CD4-positive, CD25-positive, alpha-beta regulatory T cell (primary cell): Measurements from ENCODE around the gene NAV3. TPM values are rescaled to one million over a fixed set of nuclear protein-coding genes. Genes with fewer than 3 reads are reported as not detected.

ENCODE experiments used
- ATAC-seq, 2 donors: fragments of 150-1000 bp; cut with Tn5 transposase; one replicate each; pipeline ENCODE4 v1.10.0; 2021; ENCODE audit warnings: low read depth in 2 of 2, moderate number of reproducible peaks in 2 of 2, moderate library complexity in 1 of 2
- DNase-seq, 3 donors: peaks; one replicate each; pipeline versions ENCODE4 v3.0.0 to v3.0.0-alpha.2; 2012 to 2022; ENCODE audit warnings: mixed read lengths in 1 of 3
- H3K27ac ChIP-seq: one replicate; pipeline ENCODE4 v1.7.0; 2013; ENCODE audit warnings: mild to moderate bottlenecking, low read length; ENCODE audit not compliant: insufficient read depth, poor library complexity, severe bottlenecking
- H3K27me3 ChIP-seq: one replicate; pipeline ENCODE4 v1.7.0; 2013; ENCODE audit warnings: low read length; ENCODE audit not compliant: control insufficient read depth, insufficient read depth
- H3K36me3 ChIP-seq: one replicate; pipeline ENCODE4 v1.7.0; 2013; ENCODE audit warnings: mild to moderate bottlenecking, low read length, moderate library complexity; ENCODE audit not compliant: control insufficient read depth, insufficient read depth
- H3K4me1 ChIP-seq: 2 replicates; pipeline ENCODE4 v1.7.0; 2013; ENCODE audit warnings: mild to moderate bottlenecking, low read length; ENCODE audit not compliant: insufficient read depth, control insufficient read depth, poor library complexity, severe bottlenecking
- H3K4me3 ChIP-seq: one replicate; pipeline ENCODE4 v1.7.0; 2013; ENCODE audit warnings: low read depth, mild to moderate bottlenecking, low read length, moderate library complexity
- H3K9me3 ChIP-seq, 2 experiments: 1 replicate in 1 of 2; 2 replicates in 1 of 2; pipeline ENCODE4 v1.7.0; 2013; ENCODE audit warnings: low read length in 2 of 2, mild to moderate bottlenecking in 1 of 2, moderate library complexity in 1 of 2; ENCODE audit not compliant: control insufficient read depth in 2 of 2
- H3K27ac Mint-ChIP-seq, 3 donors: one replicate each; pipeline ENCODE4 v1.8.0; 2020 to 2022; ENCODE audit warnings: mild to moderate bottlenecking in 3 of 3, mixed read lengths in 3 of 3, moderate library complexity in 2 of 3
- H3K27me3 Mint-ChIP-seq: one replicate; pipeline ENCODE4 v1.8.0; 2022; ENCODE audit warnings: mild to moderate bottlenecking, mixed read lengths
- H3K36me3 Mint-ChIP-seq: one replicate; pipeline ENCODE4 v1.8.0; 2020; ENCODE audit warnings: mixed read lengths
- H3K4me1 Mint-ChIP-seq, 4 donors: one replicate each; pipeline ENCODE4 v1.8.0; 2020 to 2022; ENCODE audit warnings: mixed read lengths in 4 of 4, mild to moderate bottlenecking in 1 of 4
- H3K4me3 Mint-ChIP-seq, 4 donors: one replicate each; pipeline ENCODE4 v1.8.0; 2020 to 2022; ENCODE audit warnings: mild to moderate bottlenecking in 4 of 4, mixed read lengths in 4 of 4, moderate library complexity in 3 of 4
- H3K9me3 Mint-ChIP-seq, 7 donors: one replicate each; pipeline ENCODE4 v1.8.0; 2020 to 2022; ENCODE audit warnings: mixed read lengths in 7 of 7, mild to moderate bottlenecking in 3 of 7, moderate library complexity in 2 of 7
- polyA plus RNA-seq, 4 donors: library from polyadenylated mRNA; unstranded; fragments of 300-500 nt; fragmentation: Illumina TruSeq; gene quantifications; one replicate each; pipeline ENCODE4 v1.2.3, GENCODE V29; 2021
- total RNA-seq: library from RNA; stranded (reverse); gene quantifications from one replicate; pipeline ENCODE4 v1.2.3, GENCODE V29; 2022

Gene NAV3, protein sequence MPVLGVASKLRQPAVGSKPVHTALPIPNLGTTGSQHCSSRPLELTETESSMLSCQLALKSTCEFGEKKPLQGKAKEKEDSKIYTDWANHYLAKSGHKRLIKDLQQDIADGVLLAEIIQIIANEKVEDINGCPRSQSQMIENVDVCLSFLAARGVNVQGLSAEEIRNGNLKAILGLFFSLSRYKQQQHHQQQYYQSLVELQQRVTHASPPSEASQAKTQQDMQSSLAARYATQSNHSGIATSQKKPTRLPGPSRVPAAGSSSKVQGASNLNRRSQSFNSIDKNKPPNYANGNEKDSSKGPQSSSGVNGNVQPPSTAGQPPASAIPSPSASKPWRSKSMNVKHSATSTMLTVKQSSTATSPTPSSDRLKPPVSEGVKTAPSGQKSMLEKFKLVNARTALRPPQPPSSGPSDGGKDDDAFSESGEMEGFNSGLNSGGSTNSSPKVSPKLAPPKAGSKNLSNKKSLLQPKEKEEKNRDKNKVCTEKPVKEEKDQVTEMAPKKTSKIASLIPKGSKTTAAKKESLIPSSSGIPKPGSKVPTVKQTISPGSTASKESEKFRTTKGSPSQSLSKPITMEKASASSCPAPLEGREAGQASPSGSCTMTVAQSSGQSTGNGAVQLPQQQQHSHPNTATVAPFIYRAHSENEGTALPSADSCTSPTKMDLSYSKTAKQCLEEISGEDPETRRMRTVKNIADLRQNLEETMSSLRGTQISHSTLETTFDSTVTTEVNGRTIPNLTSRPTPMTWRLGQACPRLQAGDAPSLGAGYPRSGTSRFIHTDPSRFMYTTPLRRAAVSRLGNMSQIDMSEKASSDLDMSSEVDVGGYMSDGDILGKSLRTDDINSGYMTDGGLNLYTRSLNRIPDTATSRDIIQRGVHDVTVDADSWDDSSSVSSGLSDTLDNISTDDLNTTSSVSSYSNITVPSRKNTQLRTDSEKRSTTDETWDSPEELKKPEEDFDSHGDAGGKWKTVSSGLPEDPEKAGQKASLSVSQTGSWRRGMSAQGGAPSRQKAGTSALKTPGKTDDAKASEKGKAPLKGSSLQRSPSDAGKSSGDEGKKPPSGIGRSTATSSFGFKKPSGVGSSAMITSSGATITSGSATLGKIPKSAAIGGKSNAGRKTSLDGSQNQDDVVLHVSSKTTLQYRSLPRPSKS (N-terminal part only)
- total RNA-seq, result not detected
- polyA plus RNA-seq, result not detected

DNA sequence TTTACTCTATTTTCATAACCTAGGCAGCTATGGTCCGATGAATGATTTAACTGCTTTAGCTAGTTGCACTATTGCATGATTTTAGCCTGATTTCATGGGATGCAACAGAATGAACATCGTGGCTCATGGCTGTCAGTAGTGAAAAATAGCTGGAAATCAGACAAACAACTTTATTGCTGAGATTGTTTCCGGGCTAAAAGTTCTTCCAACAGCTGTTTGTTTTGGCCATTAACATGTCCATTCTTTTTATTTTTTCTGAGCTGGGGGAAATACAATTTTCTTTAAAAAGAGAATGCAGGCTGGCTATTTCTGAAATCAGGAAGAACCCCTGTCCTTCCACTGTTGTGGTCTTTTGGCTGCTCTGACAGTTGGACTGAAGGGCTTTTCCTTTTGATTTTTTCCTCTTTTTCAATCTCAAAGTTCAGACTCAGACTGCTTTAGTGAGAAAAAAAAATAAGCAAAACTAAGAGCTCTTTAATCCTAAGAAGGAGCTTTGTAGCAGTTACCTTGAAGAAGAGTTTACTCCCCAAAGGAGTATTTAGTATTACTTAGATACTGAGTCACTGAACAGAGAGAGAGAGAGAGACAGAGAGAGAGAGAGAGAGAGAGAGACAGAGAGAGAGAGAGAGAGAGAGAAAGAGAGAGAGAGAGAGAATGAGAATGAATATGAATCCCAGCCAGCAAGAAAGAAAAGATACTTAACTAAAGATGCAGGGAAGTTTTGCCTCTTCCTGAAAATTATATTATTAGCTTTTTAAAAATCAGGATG lies at the start of gene NAV3:
Gene NAV3, plus strand, starts transcription at position 312 of the 769 bp plus-strand sequence. CDS start 568 bp downstream, outside the sequence.
- ATAC-seq (no peak), DNase-seq (no peak)
- Mint-ChIP-seq H3K4me3 (no peak within 1 kb of the TSS), H3K4me1 (no peaks in the 10 kb centered on the region), H3K27ac (peak within 1 kb of the TSS in 1 of 3 donors; percentile 10), H3K27me3 (no peaks in the 10 kb centered on the region), H3K36me3 (no peaks in the 10 kb centered on the region), H3K9me3 (peaks cover 1 to 10% (median 4%) of the 10 kb centered on the region in 7 donors)
- H3K36me3 ChIP-seq, result no peaks in the 10 kb centered on the region
- no peak within 1 kb of the TSS for H3K27ac ChIP-seq
- no peak within 1 kb of the TSS for H3K4me3 ChIP-seq
- H3K27me3 ChIP-seq, result no peaks in the 10 kb centered on the region
- H3K9me3 ChIP-seq, result no peaks in the 10 kb centered on the region
- H3K4me1 ChIP-seq, result no peaks in the 10 kb centered on the region

DNA sequence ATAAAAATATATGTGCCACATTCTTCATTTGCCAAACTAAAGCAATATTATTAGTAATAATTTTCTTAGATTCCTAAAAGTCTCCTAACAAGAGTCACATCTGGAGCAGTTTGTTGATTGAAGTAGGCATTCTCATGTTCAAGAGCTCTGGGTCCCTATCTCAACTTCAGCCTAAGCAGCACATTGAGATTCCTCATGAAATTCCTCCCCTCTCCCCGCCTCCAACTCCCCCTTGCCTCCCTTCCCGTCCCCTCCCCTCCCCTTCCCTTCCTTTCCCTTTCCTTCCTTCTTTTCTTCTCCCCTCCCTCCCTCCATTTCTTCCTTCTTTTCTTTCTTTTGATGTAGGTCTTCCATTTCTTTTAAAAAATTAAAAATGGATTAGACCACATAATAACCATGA lies 48.7 kb upstream of the NAV3 start:
- Histone ChIP-seq H3K4me1 (no peaks in the 10 kb centered on the region), H3K4me3 (no peak overlapping the region), H3K27ac (no peak overlapping the region), H3K36me3 (no peaks in the 10 kb centered on the region), H3K9me3 (no peaks in the 10 kb centered on the region), H3K27me3 (no peaks in the 10 kb centered on the region)
- Mint-ChIP-seq H3K4me1 (no peaks in the 10 kb centered on the region), H3K27me3 (no peaks in the 10 kb centered on the region), H3K4me3 (no peak overlapping the region), H3K9me3 (peaks cover 0 to 15% (median 4%) of the 10 kb centered on the region in 7 donors), H3K36me3 (no peaks in the 10 kb centered on the region), H3K27ac (no peak overlapping the region)
- ATAC-seq (no peak), DNase-seq (no peak)

- H3K9me3 ChIP-seq, result no peaks in the 10 kb centered on the region
- DNase-seq (no peak), ATAC-seq (no peak)
- no peaks in the 10 kb centered on the region for H3K4me1 ChIP-seq
- Mint-ChIP-seq H3K4me3 (no peak overlapping the region), H3K4me1 (no peaks in the 10 kb centered on the region), H3K36me3 (no peaks in the 10 kb centered on the region), H3K27me3 (no peaks in the 10 kb centered on the region), H3K9me3 (peaks cover 0 to 15% (median 0%) of the 10 kb centered on the region in 7 donors), H3K27ac (no peak overlapping the region)
- no peak overlapping the region for H3K27ac ChIP-seq
- H3K36me3 ChIP-seq, result no peaks in the 10 kb centered on the region
- no peaks in the 10 kb centered on the region for H3K27me3 ChIP-seq
- no peak overlapping the region for H3K4me3 ChIP-seq
Measured at GRCh38 chr12:77782766-77783165, 47.9 kb upstream of the NAV3 start.

DNA sequence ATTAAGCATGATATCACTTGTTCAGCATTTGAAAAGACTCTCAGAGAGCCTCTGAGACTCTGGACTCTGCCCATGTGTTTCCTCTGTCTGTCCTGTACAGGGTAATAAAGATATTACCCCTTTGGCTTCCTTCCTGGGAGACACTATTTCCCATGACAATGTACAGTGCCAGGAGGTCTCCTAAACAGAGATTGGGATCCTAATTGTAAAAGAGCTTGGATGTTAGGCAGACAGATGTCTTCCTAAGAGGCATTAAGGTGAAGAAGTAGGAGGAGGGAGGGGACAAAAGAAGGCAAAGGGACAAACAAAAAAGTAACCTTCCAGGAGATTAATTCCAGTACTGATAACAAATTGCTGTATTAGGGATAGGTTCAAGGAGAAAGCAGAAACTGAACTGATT lies 45.5 kb upstream of the NAV3 start:
- no peak for ATAC-seq
- Mint-ChIP-seq H3K36me3 (no peaks in the 10 kb centered on the region), H3K27ac (no peak overlapping the region), H3K27me3 (no peaks in the 10 kb centered on the region), H3K4me3 (no peak overlapping the region), H3K4me1 (no peaks in the 10 kb centered on the region), H3K9me3 (peaks cover 3 to 22% (median 5%) of the 10 kb centered on the region in 7 donors)
- Histone ChIP-seq H3K27me3 (no peaks in the 10 kb centered on the region), H3K27ac (no peak overlapping the region), H3K9me3 (no peaks in the 10 kb centered on the region), H3K4me3 (no peak overlapping the region), H3K4me1 (no peaks in the 10 kb centered on the region), H3K36me3 (no peaks in the 10 kb centered on the region)
- no peak for DNase-seq

- H3K27me3 Mint-ChIP-seq, result no peaks in the 10 kb centered on the region
- Histone ChIP-seq H3K4me3 (no peak overlapping the region), H3K9me3 (no peaks in the 10 kb centered on the region), H3K36me3 (no peaks in the 10 kb centered on the region), H3K27ac (no peak overlapping the region), H3K27me3 (no peaks in the 10 kb centered on the region), H3K4me1 (no peaks in the 10 kb centered on the region)
- no peaks in the 10 kb centered on the region for H3K4me1 Mint-ChIP-seq
- no peak overlapping the region for H3K4me3 Mint-ChIP-seq
- H3K9me3 Mint-ChIP-seq, result peaks cover 3 to 20% (median 7%) of the 10 kb centered on the region in 7 donors
- no peaks in the 10 kb centered on the region for H3K36me3 Mint-ChIP-seq
- ATAC-seq (no peak), DNase-seq (no peak)
- H3K27ac Mint-ChIP-seq, result no peak overlapping the region
Measured at GRCh38 chr12:77786675-77787074, 44.0 kb upstream of the NAV3 start.

DNA sequence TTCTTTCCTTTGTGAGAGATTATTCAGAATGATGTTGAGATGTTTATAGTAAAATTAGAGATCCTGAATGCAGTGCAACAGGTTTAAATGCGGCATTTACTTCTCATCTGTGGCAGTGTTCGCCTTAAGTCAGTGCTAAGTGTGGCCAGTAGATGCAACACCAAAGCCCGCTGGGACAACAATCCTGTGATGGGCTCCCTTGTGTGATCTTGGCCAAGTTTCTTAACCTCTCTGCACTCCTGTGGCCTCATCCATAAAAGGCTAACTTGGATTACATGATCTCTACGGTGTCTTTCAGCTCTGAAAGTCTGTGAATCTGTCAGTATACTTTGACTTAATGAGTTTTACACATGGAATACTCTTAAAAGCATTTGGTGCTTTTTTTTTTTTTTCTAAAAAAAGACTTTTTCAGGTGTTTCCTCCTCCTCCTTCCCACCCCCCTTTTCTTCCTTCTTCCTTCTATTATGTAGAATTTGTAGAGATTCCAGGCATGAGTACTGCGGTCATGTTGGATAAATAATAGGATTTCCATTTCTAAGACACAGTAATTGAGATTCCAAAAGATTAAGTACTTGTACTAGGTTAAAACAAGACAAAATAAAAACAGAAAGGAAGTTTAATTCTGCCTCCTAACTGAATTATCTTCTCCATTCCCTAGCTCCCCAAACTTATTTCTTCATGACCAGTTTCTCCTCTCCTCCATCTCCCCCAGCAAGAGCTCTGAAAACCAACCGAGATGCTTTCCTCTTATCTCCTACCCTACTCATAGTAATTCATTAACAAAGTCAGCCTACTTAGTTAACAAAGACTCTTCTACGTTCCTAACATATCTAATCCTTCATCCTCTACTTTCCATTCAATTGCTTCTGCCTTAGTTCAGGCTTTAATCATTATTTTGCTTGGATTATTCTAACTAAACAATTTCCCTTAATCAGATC lies 42.2 kb upstream of the NAV3 start:
- Histone ChIP-seq H3K36me3 (no peaks in the 10 kb centered on the region), H3K4me1 (no peaks in the 10 kb centered on the region), H3K27me3 (no peaks in the 10 kb centered on the region), H3K27ac (no peak overlapping the region), H3K9me3 (no peaks in the 10 kb centered on the region), H3K4me3 (no peak overlapping the region)
- DNase-seq, result no peak
- H3K9me3 Mint-ChIP-seq, result peaks cover 4 to 19% (median 8%) of the 10 kb centered on the region in 7 donors
- ATAC-seq, result no peak
- H3K27ac Mint-ChIP-seq, result no peak overlapping the region
- no peaks in the 10 kb centered on the region for H3K27me3 Mint-ChIP-seq
- H3K36me3 Mint-ChIP-seq, result no peaks in the 10 kb centered on the region
- H3K4me1 Mint-ChIP-seq, result no peaks in the 10 kb centered on the region
- no peak overlapping the region for H3K4me3 Mint-ChIP-seq
